H1 (cell line): ENCODE data around the gene AKR1C3. TPM values are rescaled to one million over a fixed set of nuclear protein-coding genes. Genes with fewer than 3 reads are reported as not detected.

Experiments
- CTCF ChIA-PET: fragments of 300-600 bp; sonication (Branson Sonifier 250); formaldehyde crosslinking; loops from one replicate; lab custom pipeline; 2021; ENCODE audit not compliant: partially characterized antibody; lab: Charles Lee
- POLR2A ChIA-PET: fragments of 300-600 bp; sonication (Branson Sonifier 250); formaldehyde crosslinking; loops from one replicate; lab custom pipeline; 2021; ENCODE audit warnings: inconsistent platforms; ENCODE audit not compliant: partially characterized antibody; lab: Charles Lee
- DNase-seq, 2 experiments: peaks; one replicate each; pipeline versions ENCODE4 v3.0.0 to v3.0.0-alpha.2; 2010 to 2022; ENCODE audit warnings: low spot score in 2 of 2, low read depth in 1 of 2, mixed read lengths in 1 of 2
- FAIRE-seq: peaks from 2 replicates; lab custom pipeline; 2011; peaks lifted over from hg19 to GRCh38; lab: Jason Lieb, UNC
- H2AFZ ChIP-seq: 2 replicates; pipeline ENCODE4 v1.8.1; 2012; ENCODE audit warnings: low read length, inconsistent platforms
- H2AK5ac ChIP-seq: 2 replicates; pipeline ENCODE4 v1.6.1; 2013; ENCODE audit warnings: low read depth, low read length
- H2BK120ac ChIP-seq: replicated peaks from 2 replicates; pipeline ENCODE3; 2013; ENCODE audit warnings: low read depth, low read length, inconsistent platforms
- H2BK12ac ChIP-seq: 2 replicates; pipeline ENCODE4 v1.6.1; 2013; ENCODE audit warnings: low read depth, low read length
- H2BK15ac ChIP-seq: 2 replicates; pipeline ENCODE4 v1.6.1; 2013; ENCODE audit warnings: low read length
- H2BK20ac ChIP-seq: 2 replicates; pipeline ENCODE4 v1.6.1; 2013; ENCODE audit warnings: low read length
- H2BK5ac ChIP-seq: 2 replicates; pipeline ENCODE4 v1.6.1; 2013; ENCODE audit warnings: low read depth, low read length
- H3K14ac ChIP-seq: 2 replicates; pipeline ENCODE4 v1.6.1; 2013; ENCODE audit warnings: inconsistent platforms; ENCODE audit not compliant: insufficient read length
- H3K18ac ChIP-seq: 2 replicates; pipeline ENCODE4 v1.6.1; 2013; ENCODE audit warnings: low read length; ENCODE audit errors: extremely low read depth
- H3K23ac ChIP-seq: 2 replicates; pipeline ENCODE4 v1.6.1; 2013; ENCODE audit warnings: inconsistent platforms; ENCODE audit not compliant: insufficient read length
- H3K23me2 ChIP-seq: 2 replicates; pipeline ENCODE4 v1.6.1; 2013; ENCODE audit warnings: low read depth, low read length
- H3K27ac ChIP-seq: 2 replicates; pipeline ENCODE4 v1.6.1; 2011; ENCODE audit warnings: low read depth, low read length, inconsistent platforms
- H3K27me3 ChIP-seq, 4 experiments: replicated peaks in 1 of 4; 1 replicate in 1 of 4; 2 replicates in 3 of 4; pipeline versions ENCODE4 v1.6.1 to v1.8.1; 2011 to 2013; ENCODE audit warnings: low read length in 3 of 4, mild to moderate bottlenecking in 3 of 4, inconsistent platforms in 2 of 4, mixed read lengths in 2 of 4, moderate library complexity in 1 of 4; ENCODE audit not compliant: control insufficient read depth in 3 of 4, insufficient read depth in 3 of 4; ENCODE audit errors: extremely low read depth in 1 of 4
- H3K36me3 ChIP-seq, 4 experiments: 2 replicates each; pipeline versions ENCODE4 v1.6.1 to v1.8.1; 2011 to 2013; ENCODE audit warnings: mild to moderate bottlenecking in 4 of 4, low read length in 3 of 4, moderate library complexity in 2 of 4, control low read depth in 1 of 4, inconsistent platforms in 1 of 4; ENCODE audit not compliant: insufficient read depth in 4 of 4, control insufficient read depth in 2 of 4
- H3K4ac ChIP-seq: replicated peaks from 2 replicates; pipeline ENCODE3; 2013; ENCODE audit warnings: low read length, low read depth, mixed read lengths, inconsistent platforms; ENCODE audit not compliant: insufficient read length
- H3K4me1 ChIP-seq, 4 experiments: replicated peaks in 1 of 4; 1 replicate in 1 of 4; 2 replicates in 3 of 4; pipeline versions ENCODE4 v1.6.1 to v1.8.1; 2011 to 2013; ENCODE audit warnings: low read length in 3 of 4, inconsistent platforms in 2 of 4, mixed read lengths in 1 of 4; ENCODE audit not compliant: insufficient read depth in 4 of 4, control insufficient read depth in 3 of 4
- H3K4me2 ChIP-seq, 2 experiments: 2 replicates each; pipeline versions ENCODE4 v1.6.1 to v1.8.1; 2011 to 2013; ENCODE audit warnings: low read depth in 2 of 2, low read length in 2 of 2, control low read depth in 1 of 2, inconsistent platforms in 1 of 2, mild to moderate bottlenecking in 1 of 2; ENCODE audit not compliant: insufficient read depth in 1 of 2
- H3K4me3 ChIP-seq, 4 experiments: fragments of 200-600, 300-600 bp in 1 of 4; sonication (generic), shearing (Covaris generic), sonication (Bioruptor Twin) in 1 of 4; 2 replicates each; pipeline versions ENCODE4 v1.5.1 to v1.8.1; 2011 to 2016; ENCODE audit warnings: low read length in 4 of 4, low read depth in 3 of 4, control low read depth in 2 of 4, inconsistent platforms in 2 of 4, mild to moderate bottlenecking in 2 of 4, mixed read lengths in 1 of 4, moderate library complexity in 1 of 4; ENCODE audit not compliant: insufficient read depth in 2 of 4; ENCODE audit errors: extremely low read depth in 1 of 4
- H3K56ac ChIP-seq: replicated peaks from 2 replicates; pipeline ENCODE3; 2013; ENCODE audit warnings: low read depth, mild to moderate bottlenecking, mixed read lengths, low read length, inconsistent platforms; ENCODE audit not compliant: insufficient read length
- H3K79me1 ChIP-seq: 2 replicates; pipeline ENCODE4 v1.6.1; 2013; ENCODE audit warnings: low read depth, low read length, control low read depth
- H3K79me2 ChIP-seq, 2 experiments: 2 replicates each; pipeline versions ENCODE4 v1.6.1 to v1.8.1; 2012 to 2013; ENCODE audit warnings: low read length in 2 of 2, mild to moderate bottlenecking in 2 of 2, inconsistent platforms in 1 of 2; ENCODE audit not compliant: insufficient read depth in 2 of 2, control insufficient read depth in 1 of 2
- H3K9ac ChIP-seq, 4 experiments: replicated peaks in 1 of 4; 1 replicate in 1 of 4; 2 replicates in 3 of 4; pipeline versions ENCODE4 v1.6.1 to v1.8.1; 2011 to 2013; ENCODE audit warnings: low read depth in 3 of 4, low read length in 3 of 4, control low read depth in 2 of 4, mild to moderate bottlenecking in 2 of 4, moderate library complexity in 2 of 4, inconsistent platforms in 1 of 4; ENCODE audit errors: extremely low read depth in 1 of 4
- H3K9me3 ChIP-seq, 2 experiments: 2 replicates each; pipeline versions ENCODE4 v1.6.1 to v1.8.1; 2012 to 2013; ENCODE audit warnings: mild to moderate bottlenecking in 2 of 2, moderate library complexity in 2 of 2, control low read depth in 1 of 2, inconsistent platforms in 1 of 2, low read depth in 1 of 2, low read length in 1 of 2, mixed read lengths in 1 of 2; ENCODE audit not compliant: insufficient read depth in 2 of 2
- H4K20me1 ChIP-seq, 2 experiments: replicated peaks in 1 of 2; 2 replicates each; pipeline versions ENCODE3 to v1.8.1; 2011 to 2013; ENCODE audit warnings: inconsistent platforms in 2 of 2, low read length in 2 of 2, mild to moderate bottlenecking in 1 of 2; ENCODE audit not compliant: insufficient read depth in 2 of 2, control insufficient read depth in 1 of 2
- H4K5ac ChIP-seq: 2 replicates; pipeline ENCODE4 v1.6.1; 2013; ENCODE audit warnings: low read length, low read depth, mixed read lengths, inconsistent platforms; ENCODE audit not compliant: insufficient read length
- H4K8ac ChIP-seq: 2 replicates; pipeline ENCODE4 v1.8.0; 2013; ENCODE audit warnings: mild to moderate bottlenecking, moderate library complexity, low read length, inconsistent platforms; ENCODE audit not compliant: insufficient read depth; ENCODE audit errors: extremely low read depth
- H4K91ac ChIP-seq: replicated peaks from 2 replicates; pipeline ENCODE3; 2013; ENCODE audit warnings: low read length, mixed read lengths, inconsistent platforms; ENCODE audit not compliant: insufficient read length
- WGBS, 2 experiments: shearing (Covaris generic) in 1 of 2; methylation state at CpG; one replicate each; pipeline versions ENCODE4 v1.1.6 to v1.1.7; 2013 to 2015; ENCODE audit warnings: low lambda C conversion rate in 2 of 2, mixed read lengths in 2 of 2, inconsistent platforms in 1 of 2, low coverage in 1 of 2, missing lambda C conversion rate in 1 of 2; ENCODE audit not compliant: insufficient replicate concordance in 2 of 2, insufficient coverage in 1 of 2, insufficient read length in 1 of 2; ENCODE audit errors: extremely low coverage in 1 of 2, missing lambda C conversion rate in 1 of 2; 5-methylcytosine and 5-hydroxymethylcytosine counted together
- polyA plus RNA-seq, 7 experiments: library from polyadenylated mRNA; depleted of rRNA in 3 of 7; stranded (reverse) in 5 of 7; unstranded in 2 of 7; fragments of >200 nt in 5 of 7; fragments of 200-250 nt in 2 of 7; gene quantifications; 1 replicate in 5 of 7; 2 replicates in 1 of 7; 4 replicates in 1 of 7; pipeline versions ENCODE4 v1.2.1 to v1.2.3, GENCODE V29; 2011 to 2013; ENCODE audit warnings: missing spikeins in 2 of 7, mixed read lengths in 2 of 7
- total RNA-seq: library from RNA; stranded (reverse); fragmentation: NEBNext Ultra II Directional; extraction: Animal tissue kit (Norgen Biotek cat#: 25700); gene quantifications from 2 replicates; pipeline ENCODE4 v1.2.1, GENCODE V29; 2021
- TF ChIP-seq, protein P1 (sequence below): IDR thresholded peaks from 2 replicates; pipeline ENCODE4 v1.6.1; 2012; ENCODE audit warnings: inconsistent platforms

The AKR1C3 gene
- total and polyA plus RNA-seq, 2 of the 8 experiments (the other 6 are each of a cell fraction or from before 2014, with no cell fraction given), result 4.6 to 6.9 TPM

GRCh38 chr10:5073659-5074058 is 20.6 kb upstream of the AKR1C3 start:
- no peak overlapping the region for H4K8ac ChIP-seq
- H3K23me2 ChIP-seq, result no peaks in the 10 kb centered on the region
- DNase-seq, result no peak
- H3K4me3 ChIP-seq, result no peak overlapping the region
- H3K79me1 ChIP-seq, result no peaks in the 10 kb centered on the region
- no peak overlapping the region for H3K27ac ChIP-seq
- H3K27me3 ChIP-seq, result no peaks in the 10 kb centered on the region
- FAIRE-seq, result no peak
- no peak overlapping the region for H4K91ac ChIP-seq
- no peak overlapping the region for H3K4ac ChIP-seq
- no peak overlapping the region for H2AK5ac ChIP-seq
- no peak overlapping the region for H4K5ac ChIP-seq
- peaks cover 0 to 7% (median 3%) of the 10 kb centered on the region in 4 experiments; a peak in 3 of 7 replicates for H3K4me1 ChIP-seq
- POLR2A ChIA-PET, result no interaction called here
- H2BK5ac ChIP-seq, result no peak overlapping the region
- H3K9me3 ChIP-seq, result peaks cover 15 to 20% of the 10 kb centered on the region in 2 experiments
- no peak overlapping the region for H3K18ac ChIP-seq
- no peaks in the 10 kb centered on the region for H4K20me1 ChIP-seq
- H3K79me2 ChIP-seq, result no peaks in the 10 kb centered on the region
- H2BK15ac ChIP-seq, result no peak overlapping the region
- H2AFZ ChIP-seq, result no peak overlapping the region
- no peak overlapping the region for H3K56ac ChIP-seq
- H2BK20ac ChIP-seq, result no peak overlapping the region
- no peak overlapping the region for H2BK12ac ChIP-seq
- no peaks in the 10 kb centered on the region for H3K36me3 ChIP-seq
- WGBS, 2 experiments, result 86% methylated on average over 1 of the region's 2 CpGs; no CpG with 5 or more reads in 1 of the 2 experiments
- H3K9ac ChIP-seq, result no peak overlapping the region
- no peak overlapping the region for H3K14ac ChIP-seq
- H3K23ac ChIP-seq, result no peak overlapping the region
- CTCF ChIA-PET, result interaction anchor here (1.4 to 1.8 kb wide), 2 partner anchors 16 to 20 kb away, joined by 3 read pairs; no protein-coding TSS in a partner anchor
- H2BK120ac ChIP-seq, result no peak overlapping the region
- H3K4me2 ChIP-seq, result no peak overlapping the region
- TF ChIP-seq, protein P1, sequence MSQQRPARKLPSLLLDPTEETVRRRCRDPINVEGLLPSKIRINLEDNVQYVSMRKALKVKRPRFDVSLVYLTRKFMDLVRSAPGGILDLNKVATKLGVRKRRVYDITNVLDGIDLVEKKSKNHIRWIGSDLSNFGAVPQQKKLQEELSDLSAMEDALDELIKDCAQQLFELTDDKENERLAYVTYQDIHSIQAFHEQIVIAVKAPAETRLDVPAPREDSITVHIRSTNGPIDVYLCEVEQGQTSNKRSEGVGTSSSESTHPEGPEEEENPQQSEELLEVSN, result no peak
